K562 (cell line): ENCODE measurements around the gene CRKL. TPM values are rescaled to one million over a fixed set of nuclear protein-coding genes. Genes with fewer than 3 reads are reported as not detected.

Experiments
- CGGBP1 ChIP-seq: fragments of 250-450 bp; sonication (Bioruptor Pico); IDR thresholded peaks from 2 replicates; pipeline ENCODE4 v1.9.0; 2021; ENCODE audit warnings: mild to moderate bottlenecking
- DNMT1 ChIP-seq: fragments of 450-650 bp; IDR thresholded peaks from 2 replicates; pipeline ENCODE4 v1.6.1; 2016; ENCODE audit warnings: antibody characterized with exemption, mild to moderate bottlenecking
- ID3 ChIP-seq, 2 experiments: fragments of 250-450 bp in 1 of 2; fragments of 450-650 bp in 1 of 2; sonication (Bioruptor Pico) in 1 of 2; IDR thresholded peaks; 2 replicates each; pipeline versions ENCODE4 v1.6.1 to v1.8.0; 2016 to 2021; ENCODE audit warnings: mild to moderate bottlenecking in 2 of 2, moderate library complexity in 2 of 2, missing compliant biosample characterization in 1 of 2, missing genetic modification characterization in 1 of 2
- MAFK ChIP-seq: IDR thresholded peaks from 2 replicates; pipeline ENCODE4 v1.6.1; 2011; ENCODE audit warnings: low read length, improper control_type of control experiment
- OTX1 ChIP-seq: fragments of 450-650 bp; formaldehyde crosslinking; IDR thresholded peaks from 2 replicates; pipeline ENCODE4 v1.4.0; 2022; ENCODE audit warnings: mild to moderate bottlenecking
- PHB ChIP-seq: fragments of 250-450 bp; sonication (Bioruptor Pico); IDR thresholded peaks from 2 replicates; pipeline ENCODE4 v1.5.0; 2021
- POLR2AphosphoS2 ChIP-seq: IDR thresholded peaks from 2 replicates; pipeline ENCODE4 v1.6.1; 2012; ENCODE audit warnings: low read length, improper control_type of control experiment
- RAD21 ChIP-seq, 2 experiments: fragments of 250-450 bp in 1 of 2; fragments of 450-650 bp in 1 of 2; sonication (Bioruptor Pico) in 1 of 2; formaldehyde crosslinking in 1 of 2; IDR thresholded peaks in 1 of 2; conservative IDR thresholded peaks in 1 of 2; 2 replicates each; pipeline versions ENCODE4 v1.4.0 to v1.8.0; 2020 to 2022; ENCODE audit warnings: mild to moderate bottlenecking in 2 of 2, moderate library complexity in 1 of 2
- REST ChIP-seq, 2 experiments: fragments of 450-650 bp; formaldehyde crosslinking in 1 of 2; IDR thresholded peaks; 2 replicates each; pipeline versions ENCODE4 v1.4.0 to v1.6.1; 2014 to 2020; ENCODE audit warnings: mild to moderate bottlenecking in 2 of 2, borderline replicate concordance in 1 of 2, low read depth in 1 of 2
- SIX5 ChIP-seq, 2 experiments: IDR thresholded peaks; 2 replicates each; pipeline ENCODE4 v1.6.1; 2011; ENCODE audit warnings: low read length in 2 of 2, borderline replicate concordance in 1 of 2, low read depth in 1 of 2, mild to moderate bottlenecking in 1 of 2, moderate library complexity in 1 of 2; ENCODE audit not compliant: insufficient read depth in 1 of 2
- ZBTB17 ChIP-seq: fragments of 450-650 bp; formaldehyde crosslinking; IDR thresholded peaks from 2 replicates; pipeline ENCODE4 v1.4.0; 2020; ENCODE audit warnings: mild to moderate bottlenecking
- ZBTB9 ChIP-seq: fragments of 450-650 bp; formaldehyde crosslinking; IDR thresholded peaks from 2 replicates; pipeline ENCODE4 v1.4.0; 2020; ENCODE audit warnings: mild to moderate bottlenecking, moderate library complexity
- ZNF232 ChIP-seq: sonication (generic); formaldehyde crosslinking; IDR thresholded peaks from 2 replicates; pipeline ENCODE4 v1.8.0; 2022; ENCODE audit warnings: mild to moderate bottlenecking, missing genetic modification reagents
- ZNF444 ChIP-seq: fragments of 250-450 bp; sonication (Bioruptor Pico); IDR thresholded peaks from 2 replicates; pipeline ENCODE4 v1.4.0; 2020; ENCODE audit warnings: mild to moderate bottlenecking, moderate library complexity
- ZNF764 ChIP-seq: fragments of 250-450 bp; sonication (Bioruptor Pico); IDR thresholded peaks from 2 replicates; pipeline ENCODE4 v1.4.0; 2020; ENCODE audit warnings: low read depth, mild to moderate bottlenecking, moderate library complexity
- polyA plus RNA-seq, 8 experiments: library from polyadenylated mRNA; depleted of rRNA in 4 of 8; stranded (reverse) in 5 of 8; unstranded in 3 of 8; fragments of >200 nt; fragmentation: Nextera tagmentation in 2 of 8; fragmentation: Illumina TruSeq in 1 of 8; extraction: Ambion mirVana in 2 of 8; extraction: Trizol in 1 of 8; gene quantifications; 2 replicates each; pipeline versions ENCODE4 v1.2.1 to v1.2.3, GENCODE V29; 2011 to 2014; ENCODE audit warnings: inconsistent platforms in 1 of 8, missing spikeins in 1 of 8
- total RNA-seq, 7 experiments: library from RNA; depleted of rRNA in 6 of 7; stranded (reverse); fragments of >200 nt in 6 of 7; fragmentation: Illumina TruSeq in 2 of 7; extraction: Trizol in 2 of 7; gene quantifications; 2 replicates each; pipeline versions ENCODE4 v1.2.1 to v1.2.3, GENCODE V29; 2011 to 2021; ENCODE audit warnings: low replicate concordance in 1 of 7

The CRKL gene
- total and polyA plus RNA-seq, 9 of the 15 experiments (the other 6 are each of a cell fraction or from before 2014, with no cell fraction given) = 100 to 263 (median 124) TPM

GRCh38 chr22:20981787-20982562, 64.8 kb downstream of the CRKL start, which contains the start of gene LZTR1 (continued):
- TF ChIP-seq REST (IDR thresholded peaks at IDR 0.05; ENCODE audit: borderline replicate concordance) (no peak), REST (CRISPR knock-in tag; IDR thresholded peaks at IDR 0.05; ENCODE audit: low read depth) (peak; percentile 95), DNMT1 (no peak), OTX1 (peak; percentile 99), PHB (CRISPR knock-in tag) (peak; percentile 96), ZBTB9 (CRISPR knock-in tag) (peak; percentile 99), ID3 (CRISPR knock-in tag; IDR thresholded peaks at IDR 0.05) (no peak), ID3 (tag; IDR thresholded peaks at IDR 0.05) (peak; percentile 100), POLR2AphosphoS2 (peak; percentile 98), ZNF444 (CRISPR knock-in tag) (peak; percentile 85), ZNF232 (CRISPR knock-in tag) (no peak), ZNF764 (CRISPR knock-in tag) (peak; percentile 87), SIX5 (IDR thresholded peaks at IDR 0.05; ENCODE audit: borderline replicate concordance in 1 of 2, insufficient read depth in 1 of 2, low read depth in 1 of 2, low read length in 2 of 2) (peak in 1 of 2 experiments; percentile 91; a peak in 2 of 4 replicates), CGGBP1 (peak; percentile 84; the same call in 1 of the 2 replicates), RAD21 (CRISPR knock-in tag; conservative IDR thresholded peaks at IDR 0.05 in 1 of 2, IDR thresholded peaks at IDR 0.05 in 1 of 2) (peak; percentile 97), MAFK (peak; percentile 66), ZBTB17 (CRISPR knock-in tag) (peak; percentile 97)
